ENCODE results near the gene SREBF1. TPM values are rescaled to one million over a fixed set of nuclear protein-coding genes. Genes with fewer than 3 reads are reported as not detected.
"Not testable (repeated sequence)": the region's sequence is repeated elsewhere in the genome, so short reads cannot be mapped to it uniquely, and the experiment has no call there.

The SREBF1 gene
- polyA plus RNA-seq, 3 donors: 39.8 to 58.2 (median 45.8) TPM

DNA sequence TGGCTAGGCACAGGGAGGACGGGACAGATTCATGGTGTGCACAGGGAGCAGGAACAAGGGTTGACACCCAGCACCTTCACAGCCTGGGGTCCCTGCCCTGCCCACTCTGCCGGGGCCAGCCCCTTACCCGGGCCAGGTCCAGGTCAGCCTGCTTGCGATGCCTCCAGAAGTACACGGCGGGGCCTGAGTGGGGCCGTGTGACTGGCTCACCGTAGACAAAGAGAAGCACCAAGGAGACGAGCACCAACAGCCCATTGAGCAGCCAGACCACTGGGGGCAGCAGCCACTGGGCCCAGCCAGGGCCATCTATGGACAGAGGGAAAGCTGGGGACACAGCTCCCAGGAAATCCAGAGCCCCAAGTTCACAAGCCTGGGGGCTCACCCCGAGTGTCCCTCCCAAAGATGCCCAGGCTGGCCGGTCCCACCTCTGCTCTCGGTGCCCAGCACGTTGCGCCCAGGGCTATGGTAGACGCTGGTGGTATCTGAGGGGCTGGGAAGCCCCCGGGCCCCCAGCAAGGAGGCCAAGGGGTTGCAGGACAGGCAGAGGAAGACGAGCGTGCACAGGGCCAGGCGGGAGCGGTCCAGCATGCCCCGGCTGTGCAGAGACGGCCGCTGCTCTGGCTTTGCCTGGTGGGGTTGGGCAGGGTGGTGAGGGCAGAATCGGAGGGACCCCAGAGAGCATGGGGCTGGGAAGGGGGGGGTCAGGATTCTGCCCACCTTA lies 19.8 kb downstream of the SREBF1 start:
- no peak for DNase-seq (ENCODE audit: extremely low read depth in 1 of 11, low read depth in 9 of 11, low spot score in 4 of 11)

DNA sequence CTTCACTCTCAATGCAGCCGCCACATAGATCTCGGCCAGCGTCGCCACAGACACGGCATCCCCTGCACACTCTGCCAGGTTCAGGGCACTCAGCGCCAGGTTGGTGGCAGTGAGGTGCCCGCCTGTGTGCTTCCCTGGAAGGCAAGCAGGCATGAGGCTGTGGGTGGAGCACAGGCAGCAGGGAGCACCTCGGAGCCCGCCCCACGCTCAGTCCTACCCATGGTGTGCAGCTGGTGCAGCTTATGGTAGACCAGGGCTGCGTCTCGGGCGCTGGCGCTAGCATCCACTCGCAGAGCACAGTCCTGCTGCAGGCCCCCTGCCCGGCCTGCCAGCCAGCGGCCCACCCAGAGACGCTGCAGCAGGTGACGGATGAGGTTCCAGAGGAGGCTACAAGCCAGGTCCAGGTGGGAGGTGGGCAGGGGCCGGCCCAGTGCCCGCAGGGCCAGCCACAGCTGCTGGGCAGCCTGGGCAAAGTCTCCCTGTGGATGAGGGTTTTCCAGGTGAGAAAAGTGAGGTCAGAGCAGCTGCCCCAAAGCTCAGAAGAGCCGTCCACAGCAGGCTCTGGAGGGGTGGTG lies 20.5 kb downstream of the SREBF1 start:
- no peak for DNase-seq (ENCODE audit: extremely low read depth in 1 of 11, low read depth in 9 of 11, low spot score in 4 of 11)

DNA sequence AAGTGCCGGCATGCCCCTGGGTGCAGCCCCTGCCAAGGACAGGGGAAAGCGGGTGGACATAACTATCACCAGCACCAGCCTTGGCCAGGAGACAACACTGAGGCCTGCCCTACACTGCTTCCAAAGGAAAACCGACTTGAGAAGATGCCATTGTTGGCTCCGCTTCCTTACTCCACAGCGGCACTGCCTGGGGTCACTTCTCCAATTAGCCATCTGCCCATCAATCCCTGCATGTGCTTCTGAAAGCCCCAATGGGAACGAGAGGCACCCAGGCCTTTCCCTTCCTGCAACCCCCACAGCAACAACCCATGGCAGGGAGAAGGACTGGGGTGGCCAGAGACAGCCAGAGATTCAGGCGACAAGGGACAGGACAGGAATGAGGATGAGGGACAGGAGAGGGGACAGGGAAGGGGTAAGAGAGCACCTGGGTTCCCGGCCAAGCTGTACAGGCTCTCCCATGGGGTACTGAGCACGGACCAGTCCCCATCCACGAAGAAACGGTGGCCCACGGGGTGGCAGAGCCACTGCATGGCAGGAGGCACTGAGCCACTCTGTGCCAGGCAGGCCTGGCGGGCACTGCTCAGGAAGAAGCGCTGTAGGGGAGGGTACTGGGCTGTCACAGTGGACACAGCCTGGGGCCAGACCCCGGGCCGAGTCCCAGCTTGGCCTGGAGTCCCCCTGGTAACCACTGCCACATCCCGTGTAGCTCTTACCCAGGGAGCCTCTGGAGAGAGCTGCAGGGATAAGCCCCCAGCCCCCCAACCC lies 21.2 kb downstream of the SREBF1 start:
- no peak for DNase-seq (ENCODE audit: extremely low read depth in 1 of 11, low read depth in 9 of 11, low spot score in 4 of 11)

DNA sequence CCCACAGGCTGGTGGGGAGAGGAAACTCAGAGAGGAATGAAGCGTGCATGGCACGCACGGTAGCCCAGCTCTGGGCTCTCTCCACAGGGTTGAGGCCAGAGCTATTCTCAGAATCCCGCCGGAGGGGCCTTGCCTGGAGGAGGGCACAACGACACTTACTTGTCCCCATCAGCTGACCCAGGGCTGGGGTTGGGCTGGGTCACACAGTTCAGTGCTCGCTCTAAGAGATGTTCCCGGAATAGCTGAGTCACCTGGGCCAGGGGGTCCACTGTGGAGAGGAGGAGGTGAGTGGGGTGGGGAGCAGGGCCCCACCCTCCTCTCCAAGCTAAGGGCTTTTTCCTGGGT lies 21.8 kb downstream of the SREBF1 start:
- no peak for DNase-seq (ENCODE audit: extremely low read depth in 1 of 11, low read depth in 9 of 11, low spot score in 4 of 11)

DNA sequence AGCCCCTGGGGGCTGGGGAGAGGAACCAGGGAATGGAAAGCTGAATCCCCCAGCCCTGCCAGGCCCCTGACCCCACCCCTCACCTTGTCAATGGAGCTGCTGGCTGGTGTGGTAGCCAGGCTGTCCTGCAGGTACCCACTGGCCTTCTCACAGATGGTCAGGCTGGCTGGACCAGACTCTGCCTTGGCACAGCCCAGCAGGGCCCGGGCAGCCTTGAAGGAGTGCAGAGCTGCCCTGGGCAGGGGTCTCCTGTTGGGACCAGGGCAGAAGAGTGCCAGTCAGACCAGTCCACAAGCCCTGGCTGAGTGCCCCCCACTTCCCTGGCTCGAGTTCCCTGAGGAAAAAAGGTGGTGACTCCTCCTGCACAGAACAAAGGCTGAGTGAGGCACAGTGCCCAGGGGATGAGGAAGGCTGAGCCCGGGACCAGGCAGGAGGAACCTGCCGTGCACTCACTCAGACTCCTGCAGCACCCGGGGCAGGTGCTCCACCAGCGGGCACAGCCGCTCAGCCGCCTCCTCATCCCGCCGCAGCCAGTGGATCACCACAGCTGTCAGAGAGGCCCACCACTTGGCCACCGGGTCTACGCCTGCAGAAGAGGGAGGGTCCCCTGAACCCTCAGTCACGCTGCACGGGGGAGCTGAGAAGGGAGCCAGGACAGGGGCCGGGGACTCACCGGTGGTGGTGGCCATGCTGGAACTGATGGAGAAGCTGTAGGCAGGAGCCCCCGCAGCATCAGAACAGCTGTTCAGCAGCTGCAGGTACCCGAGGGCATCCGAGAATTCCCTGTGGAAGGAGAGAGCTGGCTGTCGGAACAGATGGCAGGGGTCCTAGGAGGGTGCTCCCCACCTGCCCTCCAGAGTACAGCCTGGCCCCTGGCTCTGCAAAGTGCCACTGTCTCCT lies 22.4 kb downstream of the SREBF1 start:
- DNase-seq (ENCODE audit: extremely low read depth in 1 of 11, low read depth in 9 of 11, low spot score in 4 of 11): no peak

DNA sequence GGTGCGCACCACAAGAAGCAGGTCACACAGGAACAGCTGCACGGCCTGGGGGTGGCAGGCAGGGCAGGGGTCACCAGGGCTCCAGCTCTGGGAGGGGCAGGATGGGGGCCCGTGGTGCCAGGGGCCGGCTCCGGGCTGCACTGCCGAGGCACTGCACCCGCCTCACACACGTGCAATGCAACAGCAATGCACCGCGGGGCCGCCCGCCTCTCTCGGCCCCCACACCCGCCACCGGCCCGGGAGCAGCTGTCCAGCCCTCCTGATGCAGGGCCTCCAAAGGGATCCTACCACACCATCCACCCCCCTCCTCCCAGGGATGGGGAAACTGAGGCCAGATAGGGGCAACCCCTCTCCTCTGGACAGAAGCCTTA lies 23.1 kb downstream of the SREBF1 start:
- DNase-seq (ENCODE audit: extremely low read depth in 1 of 11, low read depth in 9 of 11, low spot score in 4 of 11): no peak

DNA sequence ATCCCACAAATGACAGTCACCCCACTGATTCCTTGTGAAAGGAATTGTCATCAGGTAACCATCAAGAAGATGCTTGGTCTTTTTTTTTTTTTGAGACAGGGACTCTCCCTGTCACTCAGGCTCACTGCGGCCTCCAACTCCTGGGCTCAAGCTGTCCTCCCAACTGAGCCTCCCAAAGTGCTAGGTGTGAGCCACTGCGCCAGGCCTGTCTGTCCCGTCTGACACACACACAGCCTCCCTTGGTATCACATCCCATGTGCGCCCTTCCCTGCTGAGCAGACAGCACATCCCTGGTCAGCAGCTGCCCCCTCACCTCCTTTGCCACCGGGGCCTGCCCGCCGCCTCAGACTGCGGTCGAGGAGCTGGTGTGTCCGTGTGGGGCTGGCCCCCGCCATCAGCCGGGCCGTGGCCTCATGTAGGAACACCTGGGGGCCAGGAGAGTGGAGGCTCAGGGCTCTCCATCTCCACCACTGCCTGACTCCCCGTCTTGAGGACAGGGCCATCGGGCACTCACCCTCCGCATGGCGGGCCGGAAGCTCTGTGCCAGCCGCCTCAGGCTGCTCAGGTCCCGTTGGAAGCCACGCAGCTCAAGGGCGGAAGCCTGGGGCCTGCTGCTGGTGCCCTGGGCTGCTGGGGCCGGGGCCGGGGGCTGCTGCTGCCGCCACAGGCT lies 23.6 kb downstream of the SREBF1 start:
- no peak for DNase-seq (ENCODE audit: extremely low read depth in 1 of 11, low read depth in 9 of 11, low spot score in 4 of 11)

DNA sequence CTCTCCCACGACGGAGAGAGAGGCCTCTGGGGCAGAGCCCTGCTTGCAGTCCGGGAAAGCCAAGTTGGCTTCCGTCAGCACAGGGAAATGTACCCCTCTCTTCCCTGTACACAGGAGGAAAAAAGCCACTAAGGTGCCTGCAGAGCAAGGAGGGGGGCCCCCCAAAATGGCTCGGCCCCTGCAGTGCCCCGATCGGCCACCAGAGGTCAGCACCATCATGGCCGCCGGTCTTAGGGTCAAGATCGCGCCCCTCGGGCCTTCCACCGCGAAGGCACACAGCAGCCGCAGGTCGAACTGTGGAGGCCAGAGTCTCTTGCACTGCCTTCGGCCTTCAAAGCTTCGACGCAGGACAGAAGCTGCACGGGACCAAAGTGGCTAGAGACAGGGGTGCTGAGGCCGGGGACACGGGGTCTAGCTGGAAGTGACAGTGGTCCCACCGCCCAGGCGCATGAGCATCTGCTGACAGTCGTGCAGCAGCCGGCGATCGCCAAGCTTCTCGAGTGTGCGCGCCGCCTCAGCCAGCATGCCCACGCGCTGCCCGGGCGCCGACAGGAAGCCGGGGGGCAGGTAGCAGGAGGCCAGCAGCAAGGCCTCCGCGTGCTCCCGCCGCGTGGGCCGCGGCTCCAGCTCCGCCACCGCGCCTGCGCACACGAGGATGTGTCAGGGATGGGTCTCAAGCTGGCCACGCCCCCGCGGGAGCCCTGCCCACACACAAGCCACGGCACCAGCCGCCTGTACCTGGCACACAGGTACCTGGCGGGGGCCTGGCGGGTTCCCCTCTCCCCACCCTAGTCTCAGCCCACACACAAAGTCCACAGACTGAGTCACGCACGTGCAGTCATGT lies 24.4 kb downstream of the SREBF1 start:
- DNase-seq (ENCODE audit: extremely low read depth in 1 of 11, low read depth in 9 of 11, low spot score in 4 of 11): peak in 3 of 11 donors; percentile 56 to 65 (median 62)

DNA sequence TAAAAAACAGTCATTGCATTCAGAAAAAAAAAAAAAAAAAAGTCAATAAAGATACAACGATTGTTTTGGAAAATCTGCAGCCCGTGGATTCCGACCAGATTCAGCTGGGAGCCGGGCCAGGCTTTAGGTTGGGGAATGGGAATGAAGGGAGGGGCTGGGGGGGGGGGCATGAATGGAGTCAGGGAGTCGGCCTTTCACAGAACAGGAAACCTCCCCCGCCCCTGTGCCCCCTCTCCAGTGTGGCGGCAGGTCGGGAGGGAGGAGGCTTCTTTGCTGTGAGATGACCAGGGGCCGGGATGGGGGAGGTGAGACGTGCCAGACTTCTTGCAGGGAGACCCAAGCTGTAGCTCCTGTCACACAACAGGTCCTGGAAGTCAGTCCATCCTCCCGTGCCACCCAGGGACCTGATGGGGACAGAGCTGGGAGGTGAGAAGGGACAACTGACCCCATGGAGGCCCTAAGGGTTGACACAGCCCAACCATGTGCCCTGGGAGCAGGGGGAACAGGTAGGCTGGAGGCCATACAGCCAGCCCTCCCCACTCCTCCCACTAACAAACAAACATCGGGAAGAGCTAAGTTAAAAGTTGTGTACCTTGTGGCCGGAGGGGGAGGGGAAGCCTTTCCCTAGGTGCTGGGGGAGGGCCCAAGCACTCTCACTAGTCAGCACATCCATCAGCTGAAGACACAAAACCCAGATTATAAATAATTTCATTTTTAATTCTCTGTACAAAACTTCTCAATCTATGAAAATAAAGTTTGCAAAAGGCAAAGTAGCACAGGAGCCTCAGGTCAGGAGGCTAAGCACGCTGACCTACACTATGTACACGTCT lies 25.2 kb downstream of the SREBF1 start:
- DNase-seq (ENCODE audit: extremely low read depth in 1 of 11, low read depth in 9 of 11, low spot score in 4 of 11): peak in 3 of 11 donors; percentile 55 to 59 (median 55)

DNA sequence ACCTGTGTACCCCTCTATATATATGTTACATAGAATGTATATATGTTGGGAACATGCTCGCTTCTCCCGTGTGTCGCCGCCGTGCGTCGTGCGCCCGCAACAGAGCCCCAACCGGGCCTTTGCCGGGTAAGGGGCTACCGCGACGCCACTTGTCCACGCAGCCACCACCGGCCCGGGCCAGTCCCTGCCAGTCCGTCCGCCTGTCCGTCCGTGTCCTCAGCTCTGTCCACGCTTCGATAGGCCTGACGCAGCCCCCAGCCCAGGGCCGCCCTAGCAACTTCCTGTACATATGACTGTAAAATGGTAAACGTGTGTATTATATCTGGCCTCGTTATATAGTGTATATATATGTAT lies 25.9 kb downstream of the SREBF1 start:
- no peak for DNase-seq (ENCODE audit: extremely low read depth in 1 of 11, low read depth in 9 of 11, low spot score in 4 of 11)

DNA sequence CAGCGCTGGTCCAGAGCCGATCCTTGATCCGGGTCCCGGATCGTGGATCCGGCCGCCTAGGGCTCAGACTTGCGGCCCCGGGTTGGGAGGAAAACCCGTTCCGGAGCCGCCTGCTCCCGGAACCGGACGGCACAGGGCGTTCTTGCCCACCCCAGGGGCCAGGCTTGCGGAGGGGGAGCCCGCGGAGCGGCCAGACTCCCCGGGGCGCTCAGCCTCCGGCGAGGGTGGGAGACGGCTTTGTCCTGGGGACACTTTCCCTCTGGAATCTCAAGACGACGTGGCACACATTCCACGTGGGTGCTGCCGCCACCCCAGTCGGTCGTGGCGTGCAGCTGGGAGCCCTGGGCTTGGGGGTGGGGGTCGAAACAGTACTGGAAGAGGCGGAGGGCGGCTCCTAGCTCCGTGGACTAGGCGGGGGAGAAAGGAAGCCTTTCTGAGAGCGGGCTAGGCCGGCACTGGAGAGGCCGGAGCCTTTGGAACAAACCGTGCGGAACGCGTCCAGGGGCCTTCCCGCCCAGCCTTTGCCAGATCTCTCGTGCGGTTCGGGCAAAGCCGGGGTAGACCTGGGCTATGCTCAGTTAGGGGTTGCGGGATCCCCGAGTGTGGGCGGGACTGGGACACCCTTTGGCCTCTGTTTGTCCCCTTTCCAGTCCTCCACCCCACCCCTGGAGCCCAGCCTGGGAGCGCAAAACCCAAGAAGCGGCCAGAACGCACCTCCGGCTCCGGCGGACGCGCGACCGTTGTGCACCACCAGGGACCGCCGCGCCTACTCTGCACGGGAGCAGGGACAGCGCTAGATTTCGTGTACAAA lies 26.5 kb downstream of the SREBF1 start:
- peak in 6 of 11 donors; percentile 63 to 74 (median 68) for DNase-seq (ENCODE audit: extremely low read depth in 1 of 11, low read depth in 9 of 11, low spot score in 4 of 11)

DNA sequence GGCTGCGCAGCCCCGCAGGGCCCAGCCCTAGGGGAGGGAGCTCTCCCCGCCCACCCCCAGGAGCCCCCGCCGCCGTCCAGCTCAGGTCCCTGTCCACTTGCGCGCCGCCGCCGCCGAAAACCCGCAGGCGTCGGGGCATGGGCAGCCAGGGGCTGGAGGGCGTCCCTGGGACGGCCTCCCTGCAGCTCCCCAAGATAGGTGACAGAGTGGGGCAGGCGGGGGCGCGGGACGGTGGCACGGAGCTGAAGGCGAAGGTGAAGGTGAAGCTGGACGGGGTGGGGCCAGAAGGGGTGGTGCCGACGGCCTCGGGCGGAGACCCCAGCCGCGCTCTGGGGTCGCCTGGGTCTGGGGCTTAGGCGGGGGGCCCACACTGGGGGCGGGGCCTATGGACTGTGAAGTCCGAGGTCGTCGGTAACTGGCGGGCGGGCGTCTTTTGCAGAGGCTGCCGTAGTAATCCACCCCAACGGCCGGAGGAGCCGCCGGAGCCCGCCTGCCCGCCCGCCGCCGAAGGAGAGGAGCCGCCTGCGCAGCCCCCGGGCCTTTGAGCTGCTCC lies 27.2 kb downstream of the SREBF1 start:
- DNase-seq (ENCODE audit: extremely low read depth in 1 of 11, low read depth in 9 of 11, low spot score in 4 of 11): no peak

DNA sequence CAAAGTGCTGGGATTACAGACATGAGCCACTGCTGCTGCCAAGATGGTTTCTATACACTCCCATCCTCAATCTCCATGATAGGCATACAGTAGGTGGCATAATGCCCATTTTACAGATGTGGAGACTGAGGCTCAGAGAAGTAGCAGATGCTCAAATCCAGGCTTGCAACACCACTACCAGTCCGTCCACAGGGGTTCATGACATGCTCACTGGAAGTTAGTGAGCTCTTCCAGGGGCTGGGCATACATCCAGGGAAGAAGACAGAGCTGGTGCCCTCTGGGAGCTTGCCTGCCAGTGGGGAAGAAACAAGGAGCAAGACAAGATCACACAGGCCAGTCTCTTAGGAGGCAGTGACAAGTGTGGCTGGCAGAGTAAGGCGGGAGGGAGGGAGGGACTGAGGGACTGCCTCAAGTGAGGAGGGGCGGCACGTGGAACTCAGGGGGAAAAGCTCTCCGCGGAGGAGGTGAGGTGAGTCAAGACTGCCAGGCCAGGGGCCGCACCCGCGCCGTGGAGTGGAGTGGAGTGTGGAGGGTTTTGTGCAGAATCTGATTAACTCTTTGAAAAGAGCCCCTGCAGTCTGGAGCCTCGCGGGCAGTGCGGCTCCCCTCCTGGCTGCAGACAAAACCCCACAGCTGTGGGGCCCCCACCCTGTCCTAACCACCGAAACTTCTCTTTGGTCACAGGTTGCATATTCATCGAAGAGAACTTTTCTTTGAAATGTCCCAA lies 27.9 kb downstream of the SREBF1 start:
- DNase-seq (ENCODE audit: extremely low read depth in 1 of 11, low read depth in 9 of 11, low spot score in 4 of 11): no peak

DNA sequence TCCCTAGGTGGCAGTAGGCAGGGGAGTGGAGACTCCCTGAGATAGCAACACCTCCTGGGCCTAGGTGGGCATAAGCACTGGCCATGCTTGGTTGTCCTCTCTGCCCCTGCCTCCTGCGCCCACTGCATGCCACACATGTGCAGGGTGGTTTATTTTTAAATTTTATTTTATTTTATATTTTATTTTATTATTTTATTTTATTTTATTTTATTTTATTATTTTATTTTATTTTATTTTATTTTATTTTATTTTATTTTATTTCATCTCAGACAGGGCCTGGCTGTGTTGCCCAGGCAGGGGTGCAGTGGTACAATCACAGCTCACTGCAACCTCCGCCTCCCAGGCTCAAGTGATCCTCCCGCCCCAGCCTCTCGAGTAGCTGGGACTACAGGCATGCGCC lies 28.6 kb downstream of the SREBF1 start:
- not testable (repeated sequence) for DNase-seq (ENCODE audit: extremely low read depth in 1 of 11, low read depth in 9 of 11, low spot score in 4 of 11)

DNA sequence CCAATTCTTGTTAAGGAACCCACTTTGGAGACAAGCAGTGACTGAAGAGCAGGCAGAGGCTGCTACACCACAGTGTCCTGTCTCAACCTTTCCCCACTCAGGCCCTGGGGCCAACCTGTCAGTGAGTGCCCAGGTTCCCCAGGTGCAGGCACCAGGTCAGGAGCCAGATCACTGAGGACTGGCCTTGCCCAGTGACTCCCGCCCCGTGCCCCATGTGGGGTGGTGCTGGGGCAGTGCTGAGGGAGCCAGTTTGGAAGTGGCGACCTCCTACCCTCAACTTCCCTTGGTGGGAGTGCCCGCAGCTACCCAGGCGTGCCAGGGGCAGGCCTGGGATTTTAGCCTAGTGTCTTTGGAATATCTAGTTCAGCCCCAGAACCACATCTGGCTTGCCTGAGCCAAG lies 29.3 kb downstream of the SREBF1 start:
- DNase-seq (ENCODE audit: extremely low read depth in 1 of 11, low read depth in 9 of 11, low spot score in 4 of 11): no peak
